BE2C (cell line): Measurements from ENCODE around the gene PLLP. TPM values are rescaled to one million over a fixed set of nuclear protein-coding genes. Genes with fewer than 3 reads are reported as not detected.

Experiments used
- DNase-seq: peaks from one replicate; pipeline ENCODE4 v3.0.0-alpha.2; 2020
- H3K27me3 ChIP-seq: fragments of 250-450 bp; sonication (Bioruptor Pico); 2 replicates; pipeline ENCODE4 v1.5.1; 2020; ENCODE audit warnings: mild to moderate bottlenecking
- H3K36me3 ChIP-seq: fragments of 250-450 bp; sonication (Bioruptor Pico); 2 replicates; pipeline ENCODE4 v1.5.1; 2020; ENCODE audit warnings: mild to moderate bottlenecking
- H3K4me1 ChIP-seq: fragments of 250-450 bp; sonication (Bioruptor Pico); 2 replicates; pipeline ENCODE4 v1.5.1; 2020
- H3K4me3 ChIP-seq: 2 replicates; pipeline ENCODE4 v1.5.1; 2011; ENCODE audit warnings: low read depth, low read length
- H3K9me3 ChIP-seq: fragments of 250-450 bp; sonication (Bioruptor Pico); 2 replicates; pipeline ENCODE4 v1.5.1; 2020
- CTCF ChIP-seq: IDR thresholded peaks from 2 replicates; pipeline ENCODE4 v1.5.1; 2012; ENCODE audit warnings: mild to moderate bottlenecking, low read depth, low read length
- polyA plus RNA-seq: library from polyadenylated mRNA; unstranded; fragments of >200 nt; gene quantifications from one replicate; pipeline ENCODE4 v1.2.1, GENCODE V29; 2012; ENCODE audit warnings: low read depth, missing spikeins; ENCODE audit not compliant: insufficient read length, insufficient read depth

Gene PLLP, protein sequence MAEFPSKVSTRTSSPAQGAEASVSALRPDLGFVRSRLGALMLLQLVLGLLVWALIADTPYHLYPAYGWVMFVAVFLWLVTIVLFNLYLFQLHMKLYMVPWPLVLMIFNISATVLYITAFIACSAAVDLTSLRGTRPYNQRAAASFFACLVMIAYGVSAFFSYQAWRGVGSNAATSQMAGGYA
- polyA plus RNA-seq, result 11.6 TPM

DNA sequence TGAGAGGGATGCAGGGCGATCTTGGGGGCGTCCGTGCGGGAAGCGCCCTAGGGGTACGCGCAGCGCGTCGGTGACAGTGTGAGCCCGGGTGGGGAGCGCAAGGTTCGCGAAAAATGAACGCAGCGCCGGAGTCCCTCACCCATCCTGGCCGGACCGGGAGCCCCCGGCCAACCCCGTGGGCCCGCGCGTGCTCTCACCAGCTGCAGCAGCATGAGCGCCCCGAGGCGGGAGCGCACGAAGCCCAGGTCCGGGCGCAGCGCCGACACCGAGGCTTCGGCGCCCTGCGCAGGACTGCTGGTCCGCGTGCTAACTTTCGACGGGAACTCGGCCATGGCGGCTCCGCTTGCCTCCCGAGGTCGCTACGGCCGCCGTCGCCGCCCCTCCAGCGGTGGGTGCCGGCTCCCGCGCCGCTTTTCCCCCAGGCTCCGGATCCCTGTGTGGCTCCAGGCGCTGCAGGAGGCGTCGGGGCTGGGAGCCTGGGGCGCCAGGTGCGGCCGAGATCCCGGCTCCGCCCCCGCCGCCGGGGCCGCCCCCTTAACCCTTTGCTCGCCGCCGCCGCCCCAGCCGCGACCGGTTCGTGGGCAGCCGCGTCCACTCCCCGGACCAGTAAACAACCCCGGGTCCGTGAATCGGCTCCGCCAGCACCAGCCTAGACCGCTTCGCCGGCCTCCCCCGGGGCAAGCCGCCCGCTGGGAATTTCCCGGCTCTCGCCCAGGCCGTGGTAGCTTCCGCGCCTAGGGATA is at the start of gene PLLP:
TSS of gene PLLP (minus strand) at position 464 of the 743 bp plus-strand sequence. CDS start at position 332, 132 bp downstream.
- DNase-seq, result peak; percentile 67
- H3K27me3 ChIP-seq, result peaks cover 6% of the 10 kb centered on the region; the same call in 1 of the 2 replicates
- H3K36me3 ChIP-seq, result no peaks in the 10 kb centered on the region
- H3K4me3 ChIP-seq, result peak within 1 kb of the TSS; percentile 60
- no peaks in the 10 kb centered on the region for H3K4me1 ChIP-seq
- H3K9me3 ChIP-seq, result 0 out of 2 replicates have a peak, but pooled peaks cover 2% of the 10 kb centered on the region
- TF ChIP-seq CTCF, result no peak

DNA sequence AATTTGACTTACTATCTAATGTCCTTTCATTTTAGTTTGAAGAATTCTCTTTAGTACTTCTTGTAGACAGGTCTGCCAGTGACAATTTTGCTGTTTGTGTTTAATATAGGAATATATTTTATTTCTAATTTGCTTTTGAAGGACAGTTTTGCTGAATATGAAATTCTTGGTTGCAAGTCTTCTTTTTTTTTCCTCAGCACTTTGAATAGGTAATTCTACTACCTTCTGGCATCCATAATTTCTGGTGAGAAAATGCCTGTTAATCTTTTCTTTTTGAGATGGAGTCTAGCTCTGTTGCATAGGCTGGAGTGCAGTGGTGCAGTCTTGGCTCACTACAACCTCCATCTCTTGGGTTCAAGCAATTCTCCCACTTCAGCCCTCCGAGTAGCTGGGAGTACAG is 48.9 kb upstream of the PLLP start:
- Histone ChIP-seq H3K27me3 (peaks cover 3% of the 10 kb centered on the region; the same call in 1 of the 2 replicates), H3K4me1 (no peaks in the 10 kb centered on the region), H3K36me3 (no peaks in the 10 kb centered on the region), H3K9me3 (no peaks in the 10 kb centered on the region; the same call in 1 of the 2 replicates), H3K4me3 (no peak overlapping the region)
- no peak for DNase-seq
- TF ChIP-seq CTCF, result no peak

DNA sequence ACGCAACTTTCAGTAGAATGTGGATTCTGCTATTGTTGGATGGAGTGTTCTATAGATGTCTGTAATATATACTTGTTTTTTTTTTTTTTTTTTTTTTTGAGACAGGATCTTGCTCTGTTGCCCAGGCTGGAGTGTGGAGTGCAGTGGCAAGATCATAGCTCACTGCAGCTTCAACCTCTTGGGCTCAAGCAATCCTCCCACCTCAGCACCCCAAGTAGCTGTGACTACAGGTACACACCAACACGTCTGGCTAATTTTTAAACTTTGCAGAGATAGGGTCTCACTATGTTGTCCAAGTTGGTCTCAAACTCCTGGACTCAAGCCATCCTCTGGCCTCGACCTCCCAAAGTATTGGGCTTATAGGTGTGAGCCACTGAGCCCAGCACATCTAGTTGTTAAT is 46.9 kb upstream of the PLLP start:
- Histone ChIP-seq H3K27me3 (no peaks in the 10 kb centered on the region; the same call in 1 of the 2 replicates), H3K4me1 (no peaks in the 10 kb centered on the region), H3K4me3 (no peak overlapping the region), H3K36me3 (no peaks in the 10 kb centered on the region), H3K9me3 (peaks cover under 1% of the 10 kb centered on the region; the same call in 1 of the 2 replicates)
- no peak for TF ChIP-seq CTCF
- no peak for DNase-seq

GRCh38 chr16:57329718-57330327 is 45.4 kb upstream of the PLLP start:
- no peak for DNase-seq
- Histone ChIP-seq H3K4me3 (no peak overlapping the region), H3K4me1 (no peaks in the 10 kb centered on the region), H3K27me3 (no peaks in the 10 kb centered on the region; the same call in 1 of the 2 replicates), H3K9me3 (peaks cover 4% of the 10 kb centered on the region; the same call in 1 of the 2 replicates), H3K36me3 (no peaks in the 10 kb centered on the region)
- TF ChIP-seq CTCF, result no peak

DNA sequence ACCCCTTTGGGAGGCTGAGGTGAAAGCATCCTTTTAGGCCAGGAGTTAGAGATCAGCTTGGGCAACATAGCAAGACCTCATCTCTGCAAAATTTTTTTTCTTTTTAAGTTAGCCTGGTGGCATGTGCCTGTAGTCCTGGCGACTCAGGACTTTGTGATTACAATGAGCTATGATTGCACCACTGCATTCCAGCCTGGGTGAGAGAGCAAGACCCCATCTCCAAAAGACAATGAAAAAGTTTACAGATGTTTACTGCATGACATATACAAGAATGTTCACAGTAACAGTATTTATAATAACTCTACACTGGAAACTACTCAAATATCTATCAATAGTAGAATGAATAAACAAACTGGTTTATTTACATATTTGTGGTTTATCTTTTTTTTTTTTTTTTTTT is 41.0 kb upstream of the PLLP start:
- no peak for TF ChIP-seq CTCF
- no peaks in the 10 kb centered on the region for H3K27me3 ChIP-seq
- no peak overlapping the region for H3K4me3 ChIP-seq
- H3K4me1 ChIP-seq, result no peaks in the 10 kb centered on the region
- no peaks in the 10 kb centered on the region for H3K36me3 ChIP-seq
- H3K9me3 ChIP-seq, result peaks cover 4% of the 10 kb centered on the region; the same call in 1 of the 2 replicates
- DNase-seq, result no peak
